ENCODE measurements around the gene EEF1AKMT1.

DNA sequence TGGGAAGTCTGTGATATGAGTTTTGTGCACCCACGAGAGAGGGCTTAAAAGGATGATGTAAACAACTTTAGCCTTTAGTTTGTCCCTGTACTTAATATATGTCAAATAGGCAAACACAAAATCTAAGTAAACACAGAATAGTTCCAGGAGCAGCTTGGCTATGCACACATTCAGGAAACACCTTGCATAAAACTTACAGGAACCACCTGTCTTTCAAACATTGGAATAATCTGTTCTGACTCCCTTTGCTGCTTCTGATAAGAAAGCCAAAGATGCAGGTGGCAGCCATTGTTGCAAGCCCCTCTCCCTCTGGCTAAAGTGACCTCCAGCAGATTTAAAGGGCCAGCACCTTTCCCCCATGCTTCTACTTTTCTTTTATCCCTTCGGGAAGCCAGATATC lies 4.7 kb downstream of the EEF1AKMT1 start:
- TF ChIP-seq, protein P1, sequence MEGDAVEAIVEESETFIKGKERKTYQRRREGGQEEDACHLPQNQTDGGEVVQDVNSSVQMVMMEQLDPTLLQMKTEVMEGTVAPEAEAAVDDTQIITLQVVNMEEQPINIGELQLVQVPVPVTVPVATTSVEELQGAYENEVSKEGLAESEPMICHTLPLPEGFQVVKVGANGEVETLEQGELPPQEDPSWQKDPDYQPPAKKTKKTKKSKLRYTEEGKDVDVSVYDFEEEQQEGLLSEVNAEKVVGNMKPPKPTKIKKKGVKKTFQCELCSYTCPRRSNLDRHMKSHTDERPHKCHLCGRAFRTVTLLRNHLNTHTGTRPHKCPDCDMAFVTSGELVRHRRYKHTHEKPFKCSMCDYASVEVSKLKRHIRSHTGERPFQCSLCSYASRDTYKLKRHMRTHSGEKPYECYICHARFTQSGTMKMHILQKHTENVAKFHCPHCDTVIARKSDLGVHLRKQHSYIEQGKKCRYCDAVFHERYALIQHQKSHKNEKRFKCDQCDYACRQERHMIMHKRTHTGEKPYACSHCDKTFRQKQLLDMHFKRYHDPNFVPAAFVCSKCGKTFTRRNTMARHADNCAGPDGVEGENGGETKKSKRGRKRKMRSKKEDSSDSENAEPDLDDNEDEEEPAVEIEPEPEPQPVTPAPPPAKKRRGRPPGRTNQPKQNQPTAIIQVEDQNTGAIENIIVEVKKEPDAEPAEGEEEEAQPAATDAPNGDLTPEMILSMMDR (IDR thresholded peaks at IDR 0.05), result no peak
- no peak for TF ChIP-seq EZH2 (IDR thresholded peaks at IDR 0.05; ENCODE audit: borderline replicate concordance, insufficient read depth, low read depth, low read length, poor library complexity, severe bottlenecking)

All from B cell (primary cell).